IgD-negative memory B cell (primary cell): ENCODE results near the gene POLR1E. TPM values are rescaled to one million over a fixed set of nuclear protein-coding genes. Genes with fewer than 3 reads are reported as not detected.
"Not testable (repeated sequence)": the region's sequence is repeated elsewhere in the genome, so short reads cannot be mapped to it uniquely, and the experiment has no call there.

Source experiments
- H3K27ac Mint-ChIP-seq, 3 donors: one replicate each; pipeline ENCODE4 v1.8.0; 2020 to 2022; ENCODE audit warnings: mild to moderate bottlenecking in 3 of 3, mixed read lengths in 3 of 3, moderate library complexity in 1 of 3
- H3K27me3 Mint-ChIP-seq: one replicate; pipeline ENCODE4 v1.8.0; 2021; ENCODE audit warnings: mixed read lengths
- H3K36me3 Mint-ChIP-seq: one replicate; pipeline ENCODE4 v1.8.0; 2020; ENCODE audit warnings: mild to moderate bottlenecking, mixed read lengths
- H3K4me1 Mint-ChIP-seq, 3 donors: one replicate each; pipeline ENCODE4 v1.8.0; 2020 to 2022; ENCODE audit warnings: mixed read lengths in 3 of 3, mild to moderate bottlenecking in 1 of 3
- H3K4me3 Mint-ChIP-seq, 4 donors: one replicate each; pipeline ENCODE4 v1.8.0; 2020 to 2022; ENCODE audit warnings: mild to moderate bottlenecking in 4 of 4, mixed read lengths in 4 of 4, moderate library complexity in 3 of 4
- H3K9me3 Mint-ChIP-seq, 3 donors: one replicate each; pipeline ENCODE4 v1.8.0; 2020 to 2021; ENCODE audit warnings: mixed read lengths in 3 of 3, mild to moderate bottlenecking in 1 of 3
- polyA plus RNA-seq: library from polyadenylated mRNA; unstranded; fragments of 300-500 nt; fragmentation: Illumina TruSeq; gene quantifications from one replicate; pipeline ENCODE4 v1.2.3, GENCODE V29; 2021

POLR1E gene
- polyA plus RNA-seq, 1 donor from 2014 or later = 13.7 TPM

GRCh38 chr9:37452611-37453010 is 33.1 kb upstream of the POLR1E start:
- H3K4me1 Mint-ChIP-seq = peaks cover 15 to 54% (median 44%) of the 10 kb centered on the region in 3 donors
- no peaks in the 10 kb centered on the region for H3K27me3 Mint-ChIP-seq
- H3K36me3 Mint-ChIP-seq = no peaks in the 10 kb centered on the region
- no peaks in the 10 kb centered on the region for H3K9me3 Mint-ChIP-seq
- no peak overlapping the region for H3K4me3 Mint-ChIP-seq
- no peak overlapping the region for H3K27ac Mint-ChIP-seq

- H3K4me1 Mint-ChIP-seq = peaks cover 16 to 59% (median 49%) of the 10 kb centered on the region in 3 donors
- H3K9me3 Mint-ChIP-seq = no peaks in the 10 kb centered on the region
- H3K27ac Mint-ChIP-seq = no peak overlapping the region
- no peak overlapping the region for H3K4me3 Mint-ChIP-seq
- no peaks in the 10 kb centered on the region for H3K36me3 Mint-ChIP-seq
- no peaks in the 10 kb centered on the region for H3K27me3 Mint-ChIP-seq
Measured at GRCh38 chr9:37453827-37454226, 31.9 kb upstream of the POLR1E start.

GRCh38 chr9:37454238-37454637 is 31.5 kb upstream of the POLR1E start:
- no peak overlapping the region for H3K27ac Mint-ChIP-seq
- H3K9me3 Mint-ChIP-seq = no peaks in the 10 kb centered on the region
- no peaks in the 10 kb centered on the region for H3K27me3 Mint-ChIP-seq
- H3K36me3 Mint-ChIP-seq = no peaks in the 10 kb centered on the region
- no peak overlapping the region for H3K4me3 Mint-ChIP-seq
- peaks cover 18 to 59% (median 50%) of the 10 kb centered on the region in 3 donors for H3K4me1 Mint-ChIP-seq

- Mint-ChIP-seq H3K36me3 (no peaks in the 10 kb centered on the region), H3K4me1 (peaks cover 16 to 52% (median 46%) of the 10 kb centered on the region in 3 donors), H3K27me3 (no peaks in the 10 kb centered on the region), H3K4me3 (peak overlapping the region in 1 of 4 donors; percentile 77), H3K27ac (peak overlapping the region in 2 of 3 donors; percentile 25 to 92), H3K9me3 (no peaks in the 10 kb centered on the region)
Measured at GRCh38 chr9:37455884-37456647, 29.7 kb upstream of the POLR1E start.

GRCh38 chr9:37456817-37457216 is 28.9 kb upstream of the POLR1E start:
- Mint-ChIP-seq H3K9me3 (no peaks in the 10 kb centered on the region), H3K4me1 (peaks cover 16 to 48% (median 43%) of the 10 kb centered on the region in 3 donors), H3K27ac (no peak overlapping the region), H3K4me3 (no peak overlapping the region), H3K27me3 (no peaks in the 10 kb centered on the region), H3K36me3 (no peaks in the 10 kb centered on the region)

- Mint-ChIP-seq H3K27me3 (no peaks in the 10 kb centered on the region), H3K36me3 (no peaks in the 10 kb centered on the region), H3K4me1 (peaks cover 21 to 31% (median 21%) of the 10 kb centered on the region in 3 donors), H3K27ac (peak overlapping the region; percentile 91 to 99 (median 93)), H3K4me3 (peak overlapping the region; percentile 88 to 98 (median 96)), H3K9me3 (no peaks in the 10 kb centered on the region)
Measured at GRCh38 chr9:37464006-37464405, 21.7 kb upstream of the POLR1E start.

GRCh38 chr9:37464426-37465248 is 21.1 kb upstream of the POLR1E start:
- Mint-ChIP-seq H3K27ac (peak overlapping the region; percentile 91 to 99 (median 93)), H3K4me3 (peak overlapping the region; percentile 88 to 98 (median 96)), H3K4me1 (peaks cover 21 to 31% (median 21%) of the 10 kb centered on the region in 3 donors), H3K9me3 (no peaks in the 10 kb centered on the region), H3K36me3 (no peaks in the 10 kb centered on the region), H3K27me3 (no peaks in the 10 kb centered on the region)

GRCh38 chr9:37465249-37466036 is 20.3 kb upstream of the POLR1E start, which contains the start of gene ZBTB5:
Gene ZBTB5 (minus strand): TSS chr9:37465450. CDS start chr9:37442551, 22,899 bp downstream.
- peaks cover 21 to 31% (median 21%) of the 10 kb centered on the region in 3 donors for H3K4me1 Mint-ChIP-seq
- no peaks in the 10 kb centered on the region for H3K9me3 Mint-ChIP-seq
- no peaks in the 10 kb centered on the region for H3K27me3 Mint-ChIP-seq
- H3K4me3 Mint-ChIP-seq = peak within 1 kb of the TSS; percentile 88 to 98 (median 96)
- no peaks in the 10 kb centered on the region for H3K36me3 Mint-ChIP-seq
- peak within 1 kb of the TSS; percentile 91 to 99 (median 93) for H3K27ac Mint-ChIP-seq

GRCh38 chr9:37466037-37466709 is 19.6 kb upstream of the POLR1E start:
- H3K4me3 Mint-ChIP-seq = peak overlapping the region; percentile 88 to 98 (median 96)
- peaks cover 20 to 31% (median 21%) of the 10 kb centered on the region in 3 donors for H3K4me1 Mint-ChIP-seq
- H3K36me3 Mint-ChIP-seq = no peaks in the 10 kb centered on the region
- H3K9me3 Mint-ChIP-seq = no peaks in the 10 kb centered on the region
- no peaks in the 10 kb centered on the region for H3K27me3 Mint-ChIP-seq
- peak overlapping the region; percentile 91 to 99 (median 93) for H3K27ac Mint-ChIP-seq

GRCh38 chr9:37467530-37467929 is 18.2 kb upstream of the POLR1E start:
- not testable (repeated sequence) for H3K9me3 Mint-ChIP-seq, H3K27ac Mint-ChIP-seq, H3K27me3 Mint-ChIP-seq, H3K36me3 Mint-ChIP-seq
- Mint-ChIP-seq H3K4me3 (peak overlapping the region in 1 of 4 donors; percentile 88), H3K4me1 (peaks cover 24 to 30% (median 25%) of the 10 kb centered on the region in 3 donors)

- Mint-ChIP-seq H3K27ac (no peak overlapping the region), H3K9me3 (no peaks in the 10 kb centered on the region), H3K4me1 (peaks cover 14 to 19% (median 17%) of the 10 kb centered on the region in 3 donors), H3K36me3 (no peaks in the 10 kb centered on the region), H3K27me3 (peaks cover 2% of the 10 kb centered on the region), H3K4me3 (peak overlapping the region in 1 of 4 donors; percentile 23)
Measured at GRCh38 chr9:37468620-37469019, 17.1 kb upstream of the POLR1E start.

GRCh38 chr9:37471942-37472684 is 13.6 kb upstream of the POLR1E start:
- H3K9me3 Mint-ChIP-seq = no peaks in the 10 kb centered on the region
- peaks cover 2% of the 10 kb centered on the region for H3K27me3 Mint-ChIP-seq
- no peaks in the 10 kb centered on the region for H3K36me3 Mint-ChIP-seq
- H3K27ac Mint-ChIP-seq = peak overlapping the region in 2 of 3 donors; percentile 10 to 12
- peak overlapping the region; percentile 26 to 88 (median 60) for H3K4me3 Mint-ChIP-seq
- H3K4me1 Mint-ChIP-seq = peaks cover 4 to 9% (median 5%) of the 10 kb centered on the region in 3 donors

GRCh38 chr9:37473982-37474381 is 11.8 kb upstream of the POLR1E start:
- H3K4me1 Mint-ChIP-seq = peaks cover 11 to 24% (median 17%) of the 10 kb centered on the region in 3 donors
- peak overlapping the region in 1 of 3 donors; percentile 39 for H3K27ac Mint-ChIP-seq
- not testable (repeated sequence) for H3K27me3 Mint-ChIP-seq, H3K9me3 Mint-ChIP-seq, H3K36me3 Mint-ChIP-seq, H3K4me3 Mint-ChIP-seq
